GM21529 (cell line): Measurements from ENCODE around the gene DMWD.
A peak's percentile ranks its signal among the peaks of the same experiment; 100 is the strongest.

Source experiments
- ATAC-seq: cut with Tn5 transposase; IDR thresholded peaks from one replicate; pipeline ENCODE4 v1.9.1; 2021; ENCODE audit not compliant: unreplicated experiment

The DMWD gene

DNA sequence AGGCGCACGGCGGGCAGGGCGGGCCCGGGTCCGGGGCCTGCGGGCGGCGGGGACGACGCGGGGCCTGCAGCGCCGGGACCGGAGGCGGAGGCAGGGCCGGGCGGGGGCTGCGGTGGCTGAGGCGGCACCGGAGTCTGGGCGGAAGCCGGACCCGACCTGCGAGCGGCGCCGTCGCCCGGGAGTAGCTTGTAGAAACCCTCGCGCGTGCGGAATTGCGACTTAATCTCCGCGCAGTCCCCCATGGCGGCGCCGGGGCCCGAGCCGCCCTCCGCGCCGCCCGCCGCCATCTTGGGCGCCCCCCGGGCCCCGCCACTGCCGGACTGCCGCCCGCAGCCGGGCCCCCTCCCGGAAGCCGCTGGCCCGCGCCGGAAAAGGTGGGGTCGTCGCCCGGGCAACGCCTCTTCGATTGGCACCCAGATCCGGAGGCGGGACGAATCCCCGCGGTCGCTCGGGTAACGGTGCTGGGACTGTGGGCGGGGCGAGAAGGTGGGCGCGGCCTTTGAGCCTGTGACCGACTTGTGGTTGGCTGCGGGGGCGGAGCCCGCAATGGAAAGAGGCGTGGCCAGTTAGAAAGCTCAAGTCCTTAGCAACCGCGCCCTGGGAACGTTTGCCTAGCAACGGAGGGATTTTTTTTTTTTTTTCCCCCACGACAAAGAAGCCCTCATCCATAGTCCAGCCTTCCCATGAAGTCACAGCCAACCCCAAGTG lies at the start of gene DMWD:
DMWD (minus strand) TSS at position 376 of the 708 bp plus-strand sequence; CDS start at position 287, 89 bp downstream.
- peak; percentile 93 for ATAC-seq

- no peak for ATAC-seq
Measured at GRCh38 chr19:45842198-45842597, 49.6 kb upstream of the DMWD start.

DNA sequence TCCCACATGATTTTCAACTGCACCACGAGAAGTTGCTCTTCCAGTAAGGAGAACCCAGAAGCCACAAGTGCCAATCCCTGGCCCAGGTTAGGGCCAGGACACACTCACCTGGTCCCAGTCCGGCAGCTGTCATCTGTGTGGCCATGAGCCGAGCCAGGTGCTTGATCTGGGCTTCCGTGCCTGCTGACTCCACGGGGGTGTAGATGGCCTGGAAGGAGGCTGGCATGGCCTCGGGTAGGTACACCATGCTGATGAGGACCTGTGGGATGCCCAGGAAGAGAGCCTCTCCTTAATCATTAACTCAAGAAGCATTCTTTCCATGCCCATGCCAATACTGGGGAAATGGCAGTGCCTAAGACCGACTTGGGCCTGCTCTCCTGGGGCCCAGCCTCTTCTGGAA lies 42.3 kb upstream of the DMWD start:
- ATAC-seq = no peak

GRCh38 chr19:45828945-45829344 lies 36.3 kb upstream of the DMWD start:
- ATAC-seq = no peak

GRCh38 chr19:45828523-45828922 lies 35.9 kb upstream of the DMWD start:
- ATAC-seq = no peak

GRCh38 chr19:45827459-45828093 lies 34.9 kb upstream of the DMWD start:
- no peak for ATAC-seq

DNA sequence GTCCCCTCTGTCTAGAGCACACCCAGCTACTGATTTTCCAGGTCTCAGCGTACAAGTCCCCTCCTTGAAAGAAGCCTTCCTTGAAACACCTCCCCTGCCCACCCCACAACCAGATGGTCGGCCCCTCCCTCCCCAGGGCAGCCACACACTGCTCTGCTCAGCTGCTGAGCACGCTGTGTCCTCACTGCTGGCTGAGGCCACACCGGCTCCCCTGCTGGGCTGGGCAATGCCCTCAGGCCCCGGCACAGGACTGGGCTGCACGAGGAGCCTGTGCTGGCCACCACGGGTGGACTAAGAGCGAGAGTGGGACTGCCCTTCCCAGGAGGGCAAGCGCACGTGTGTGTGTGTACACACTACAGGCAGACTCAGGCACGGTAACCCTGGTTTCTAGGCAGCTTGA lies 34.3 kb upstream of the DMWD start:
- ATAC-seq = no peak

DNA sequence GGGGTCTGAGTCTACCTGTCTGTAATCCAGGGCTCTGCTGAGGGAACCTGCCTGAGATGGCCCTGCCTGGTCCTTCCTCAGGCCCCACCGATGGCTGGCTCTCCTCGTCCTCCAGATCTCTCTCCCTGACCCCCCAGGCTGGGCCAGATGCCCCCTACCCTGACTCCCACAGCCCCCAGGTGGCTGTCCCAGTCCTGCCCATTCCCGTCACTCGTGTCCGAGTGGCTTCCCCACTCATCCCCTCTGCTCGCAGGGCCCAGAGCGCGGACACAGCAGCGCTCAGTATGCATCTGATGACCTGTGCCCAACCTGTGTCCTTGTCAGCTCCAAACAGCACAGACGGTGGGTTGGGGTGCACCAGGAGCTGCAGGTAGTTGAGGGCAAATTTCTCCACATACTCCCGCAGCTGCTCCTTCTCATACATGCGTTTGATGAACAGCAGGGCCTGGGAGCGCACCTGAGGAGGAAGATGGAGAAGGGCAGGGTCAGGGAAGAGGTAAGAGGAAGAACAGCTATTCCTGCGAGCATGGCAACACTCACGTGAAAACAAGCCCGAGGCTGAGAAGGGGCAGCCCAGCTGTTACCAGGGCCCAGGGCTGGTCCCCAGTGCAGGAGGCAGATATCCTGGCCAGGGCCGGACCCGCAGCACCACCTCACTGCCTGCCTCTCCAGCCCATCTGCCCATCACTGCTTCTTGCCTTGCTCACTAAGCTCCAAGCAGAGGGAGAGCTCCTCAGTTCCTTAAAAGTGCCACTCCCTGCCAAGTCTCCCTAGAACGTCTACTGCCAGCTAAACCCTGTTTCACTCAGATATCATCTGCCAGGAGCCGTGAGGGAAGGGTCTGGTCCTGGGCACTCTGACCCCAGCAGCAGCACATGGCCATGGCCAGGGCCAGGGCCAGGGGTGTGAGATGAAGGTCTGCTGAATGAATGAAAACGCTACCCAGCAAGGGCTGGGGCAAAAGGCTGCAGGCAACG lies 33.6 kb upstream of the DMWD start:
- ATAC-seq = no peak

GRCh38 chr19:45825263-45825605 lies 32.6 kb upstream of the DMWD start:
- no peak for ATAC-seq

DNA sequence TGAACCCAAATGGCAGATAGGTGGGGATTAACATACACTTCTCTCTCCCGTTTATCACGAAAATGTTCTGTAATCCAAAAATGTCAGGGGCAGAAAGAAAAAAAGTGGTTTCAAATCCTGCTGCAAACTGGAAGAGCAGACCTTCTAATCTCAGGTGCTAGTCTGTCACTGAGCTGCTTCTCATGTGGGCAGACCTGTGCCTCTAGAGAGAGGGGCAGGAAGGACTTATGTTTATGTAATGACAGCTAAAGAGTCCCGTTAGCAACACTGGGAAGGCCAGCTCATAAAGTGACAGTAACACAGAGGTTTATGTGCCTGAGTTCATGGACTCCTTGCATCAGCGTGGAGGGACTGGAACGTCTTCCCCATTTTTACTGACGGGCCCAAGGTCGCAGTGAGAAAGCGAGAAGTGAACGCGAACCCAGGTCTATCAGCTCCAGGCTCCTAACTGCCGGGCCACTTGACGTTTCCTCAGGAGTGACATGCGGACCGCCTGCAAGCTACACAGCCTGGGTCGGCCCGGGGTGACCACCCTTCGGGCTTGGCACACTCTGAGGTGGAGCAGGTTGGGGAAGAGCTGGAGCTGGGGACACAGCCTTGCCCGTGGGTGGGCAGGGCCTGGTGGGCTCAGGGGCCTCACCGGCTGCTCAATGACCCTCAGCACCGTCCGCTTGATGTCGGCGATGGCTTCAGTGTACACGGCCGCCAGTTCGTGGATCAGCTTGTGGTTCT lies 32.1 kb upstream of the DMWD start:
- no peak for ATAC-seq

- ATAC-seq = no peak
Measured at GRCh38 chr19:45824041-45824471, 31.4 kb upstream of the DMWD start.

GRCh38 chr19:45823182-45823581 lies 30.5 kb upstream of the DMWD start:
- ATAC-seq = no peak

- no peak for ATAC-seq
Measured at GRCh38 chr19:45822716-45823115, 30.1 kb upstream of the DMWD start.

DNA sequence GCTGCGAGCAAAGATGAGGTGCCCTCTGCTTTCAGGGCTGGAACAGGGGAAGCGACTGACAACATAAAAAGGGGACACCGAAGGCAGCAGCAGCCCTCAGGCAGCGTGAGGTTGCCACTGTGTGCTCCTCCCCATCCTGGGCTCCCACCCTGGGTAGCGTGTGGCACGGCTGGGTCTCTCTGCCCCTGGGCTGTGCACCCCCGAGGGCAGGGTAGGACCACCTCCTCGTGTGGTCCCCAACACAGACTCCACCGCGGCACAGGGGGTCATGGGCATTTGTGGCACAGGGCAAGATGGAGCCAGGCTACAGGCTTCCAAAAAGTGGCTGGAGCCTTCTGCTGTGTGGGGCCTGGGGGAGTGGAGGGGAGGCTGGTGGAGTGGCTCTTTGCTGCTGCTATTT lies 28.9 kb upstream of the DMWD start:
- no peak for ATAC-seq

GRCh38 chr19:45821103-45821521 lies 28.5 kb upstream of the DMWD start:
- no peak for ATAC-seq

DNA sequence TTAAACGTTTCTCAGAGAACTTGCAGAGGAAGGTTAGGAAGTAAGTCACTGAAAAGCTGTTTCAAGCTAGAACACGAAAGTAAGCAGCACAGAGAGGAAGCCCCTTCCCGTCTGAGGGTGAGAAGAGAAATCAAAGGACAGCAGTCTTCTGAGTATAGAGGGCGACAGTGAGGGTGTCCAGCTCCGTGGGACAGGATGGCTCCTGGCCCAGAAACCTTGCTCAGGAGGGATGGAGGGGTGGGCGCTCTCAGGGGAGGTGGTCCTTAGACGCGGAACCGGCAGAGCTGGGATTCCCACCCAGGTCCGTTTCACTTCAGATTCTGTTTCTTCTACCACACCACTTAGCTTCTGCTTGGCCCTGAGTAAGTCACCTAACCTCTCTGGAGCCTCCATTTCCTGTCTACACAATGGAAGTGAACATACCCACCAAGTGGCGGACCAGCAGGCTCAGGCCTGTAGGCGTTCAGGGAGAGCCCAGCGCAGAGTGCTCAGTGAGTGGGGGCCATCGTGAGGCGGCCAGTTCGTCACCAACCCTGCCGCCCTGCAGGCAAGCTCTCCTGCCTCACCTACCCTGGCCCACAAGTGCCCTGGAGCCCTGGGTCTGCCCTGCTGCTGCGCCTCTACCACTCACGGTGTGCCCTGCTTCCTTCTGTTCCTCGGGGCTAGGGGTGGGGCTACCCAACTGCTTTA lies 27.9 kb upstream of the DMWD start:
- no peak for ATAC-seq

- ATAC-seq = no peak
Measured at GRCh38 chr19:45819769-45820168, 27.1 kb upstream of the DMWD start.

- no peak for ATAC-seq
Measured at GRCh38 chr19:45817725-45818301, 25.2 kb upstream of the DMWD start.

- peak; percentile 89 for ATAC-seq
Measured at GRCh38 chr19:45817010-45817724, 24.5 kb upstream of the DMWD start.
